HepG2 (cell line): ENCODE results near the gene CYP17A1. TPM values are rescaled to one million over a fixed set of nuclear protein-coding genes. Genes with fewer than 3 reads are reported as not detected.
"Not testable (repeated sequence)": the region's sequence is repeated elsewhere in the genome, so short reads cannot be mapped to it uniquely, and the experiment has no call there.

Experiments
- ATAC-seq: fragments of 200-7000 bp; cut with Tn5 transposase; 3 replicates; pipeline ENCODE4 v1.9.1; 2020; ENCODE audit warnings: mild to moderate bottlenecking, moderate library complexity
- BruUV-seq: library from RNA; stranded (reverse); fragments of 400-500 nt; replicated peaks from 2 replicates; lab custom pipeline; 2021; lab: Mats Ljungman, UMichigan
- CTCF ChIA-PET: fragments of 300-600 bp; formaldehyde crosslinking; extraction: SDS; loops from one replicate; lab custom pipeline; 2021; ENCODE audit warnings: low total read pairs, inconsistent platforms, low intra/inter-chr PET ratio; lab: Yijun Ruan, JAX
- POLR2A ChIA-PET: fragments of 350-600 bp; sonication (Branson Sonifier 250); formaldehyde crosslinking; loops from one replicate; lab custom pipeline; 2020; ENCODE audit warnings: antibody characterized with exemption, inconsistent platforms; lab: Yijun Ruan, JAX
- DNase-seq: peaks from one replicate; pipeline ENCODE4 v3.0.0-alpha.2; 2015; ENCODE audit warnings: low spot score
- FAIRE-seq: peaks from 3 replicates; lab custom pipeline; 2011; peaks lifted over from hg19 to GRCh38; lab: Jason Lieb, UNC
- H2AFZ ChIP-seq: one replicate; pipeline ENCODE4 v1.6.1; 2011; ENCODE audit warnings: low read length, inconsistent platforms
- H3K27ac ChIP-seq: fragments of 300-600 bp; 3 replicates; pipeline ENCODE4 v1.8.0; 2011; ENCODE audit warnings: mixed run types, mild to moderate bottlenecking, mixed read lengths, low read length, inconsistent platforms; ENCODE audit not compliant: insufficient read depth; ENCODE audit errors: extremely low read length
- H3K27me3 ChIP-seq, 2 experiments: fragments of 200-600 bp in 1 of 2; 2 replicates in 1 of 2; 3 replicates in 1 of 2; pipeline versions ENCODE4 v1.6.0 to v1.8.0; 2011; ENCODE audit warnings: low read length in 2 of 2, mild to moderate bottlenecking in 2 of 2, moderate library complexity in 2 of 2, inconsistent platforms in 1 of 2; ENCODE audit not compliant: insufficient read depth in 2 of 2, control insufficient read depth in 1 of 2
- H3K36me3 ChIP-seq, 2 experiments: fragments of 200-600 bp in 1 of 2; replicated peaks in 1 of 2; 2 replicates in 1 of 2; 3 replicates in 1 of 2; pipeline versions ENCODE4 v1.5.1 to v1.8.0; 2011; ENCODE audit warnings: low read length in 2 of 2, inconsistent platforms in 1 of 2; ENCODE audit not compliant: insufficient read depth in 2 of 2, control insufficient read depth in 1 of 2
- H3K4me1 ChIP-seq: 2 replicates; pipeline ENCODE4 v1.5.1; 2012; ENCODE audit warnings: low read length, inconsistent platforms; ENCODE audit not compliant: insufficient read depth
- H3K4me2 ChIP-seq: 2 replicates; pipeline ENCODE4 v1.6.0; 2011; ENCODE audit warnings: low read depth, low read length, inconsistent platforms
- H3K4me3 ChIP-seq, 3 experiments: fragments of 200-600 bp in 1 of 3; sonication (generic), shearing (Covaris generic) in 1 of 3; replicated peaks in 1 of 3; 2 replicates each; pipeline ENCODE4 v1.5.1; 2011 to 2016; ENCODE audit warnings: low read length in 3 of 3, inconsistent platforms in 2 of 3, low read depth in 2 of 3, mild to moderate bottlenecking in 2 of 3, control low read depth in 1 of 3, mixed read lengths in 1 of 3; ENCODE audit not compliant: insufficient read depth in 1 of 3
- H3K79me2 ChIP-seq: one replicate; pipeline ENCODE4 v1.6.1; 2011; ENCODE audit warnings: low read length, inconsistent platforms; ENCODE audit not compliant: insufficient read depth
- H3K9ac ChIP-seq: 2 replicates; pipeline ENCODE4 v1.6.0; 2011; ENCODE audit warnings: mild to moderate bottlenecking, low read depth, low read length, inconsistent platforms; ENCODE audit not compliant: insufficient read depth
- H3K9me3 ChIP-seq: 2 replicates; pipeline ENCODE4 v1.5.1; 2012; ENCODE audit warnings: mild to moderate bottlenecking, low read length
- H4K20me1 ChIP-seq: 2 replicates; pipeline ENCODE4 v1.6.0; 2011; ENCODE audit warnings: inconsistent platforms, mild to moderate bottlenecking, low read length, moderate library complexity; ENCODE audit not compliant: insufficient read depth
- FOXO1 ChIP-seq: sonication (generic); formaldehyde crosslinking; IDR thresholded peaks from 2 replicates; pipeline ENCODE4 v1.4.0; 2020; ENCODE audit warnings: missing genetic modification reagents
- NR1H2 ChIP-seq: sonication (generic); formaldehyde crosslinking; IDR thresholded peaks from 2 replicates; pipeline ENCODE4 v1.8.1; 2022; ENCODE audit warnings: low read depth, missing genetic modification reagents, borderline replicate concordance
- PBX2 ChIP-seq: IDR thresholded peaks from 2 replicates; pipeline ENCODE4 v1.6.1; 2016; ENCODE audit warnings: control low read depth
- SETDB1 ChIP-seq: sonication (generic); formaldehyde crosslinking; IDR thresholded peaks from 2 replicates; pipeline ENCODE4 v1.5.1; 2020; ENCODE audit warnings: missing genetic modification reagents, mild to moderate bottlenecking, borderline replicate concordance
- ZFP82 ChIP-seq: sonication (generic); formaldehyde crosslinking; IDR thresholded peaks from 2 replicates; pipeline ENCODE4 v1.5.1; 2020; ENCODE audit warnings: mild to moderate bottlenecking, missing genetic modification reagents, borderline replicate concordance
- ZMYM3 ChIP-seq: sonication (generic); formaldehyde crosslinking; IDR thresholded peaks from 2 replicates; pipeline ENCODE4 v1.5.1; 2020; ENCODE audit warnings: mild to moderate bottlenecking, missing genetic modification reagents
- ZNF562 ChIP-seq: sonication (generic); formaldehyde crosslinking; IDR thresholded peaks from 2 replicates; pipeline ENCODE4 v1.8.0; 2022; ENCODE audit warnings: missing genetic modification reagents, borderline replicate concordance
- WGBS: methylation state at CpG from one replicate; pipeline ENCODE4 v1.1.6; 2017; ENCODE audit warnings: low lambda C conversion rate; 5-methylcytosine and 5-hydroxymethylcytosine counted together
- in situ Hi-C: cut with HindIII; loops from 2 replicates; pipeline ENCODE4 v1.10.0; 2017; ENCODE audit warnings: low pct_unique_long_range_greater_than_20kb; ENCODE audit not compliant: extremely low pct_ligation_motif_present
- intact Hi-C: fragments of 100-400 bp; cut with micrococcal nuclease; formaldehyde crosslinking; loops from one replicate; pipeline ENCODE4 v1.10.0; 2022; ENCODE audit not compliant: unreplicated experiment
- polyA plus RNA-seq, 8 experiments: library from polyadenylated mRNA; depleted of rRNA in 3 of 8; stranded (reverse) in 7 of 8; unstranded in 1 of 8; fragments of >200 nt; fragmentation: Illumina TruSeq in 4 of 8; extraction: Trizol in 4 of 8; gene quantifications; 2 replicates each; pipeline versions ENCODE4 v1.2.1 to v1.2.3, GENCODE V29; 2011 to 2016; ENCODE audit warnings: low read depth in 4 of 8, missing spikeins in 1 of 8, mixed read lengths in 1 of 8; ENCODE audit not compliant: insufficient read depth in 1 of 8
- total RNA-seq, 5 experiments: library from RNA; depleted of rRNA; stranded (reverse); fragments of >200 nt; fragmentation: Illumina TruSeq; extraction: Trizol; gene quantifications; 2 replicates each; pipeline ENCODE4 v1.2.3, GENCODE V29; 2016; ENCODE audit warnings: low read depth in 1 of 5

The CYP17A1 gene
- total and polyA plus RNA-seq, 2 of the 13 experiments (the other 11 are each of a cell fraction or from before 2014, with no cell fraction given): 0.13 to 1.1 TPM

DNA sequence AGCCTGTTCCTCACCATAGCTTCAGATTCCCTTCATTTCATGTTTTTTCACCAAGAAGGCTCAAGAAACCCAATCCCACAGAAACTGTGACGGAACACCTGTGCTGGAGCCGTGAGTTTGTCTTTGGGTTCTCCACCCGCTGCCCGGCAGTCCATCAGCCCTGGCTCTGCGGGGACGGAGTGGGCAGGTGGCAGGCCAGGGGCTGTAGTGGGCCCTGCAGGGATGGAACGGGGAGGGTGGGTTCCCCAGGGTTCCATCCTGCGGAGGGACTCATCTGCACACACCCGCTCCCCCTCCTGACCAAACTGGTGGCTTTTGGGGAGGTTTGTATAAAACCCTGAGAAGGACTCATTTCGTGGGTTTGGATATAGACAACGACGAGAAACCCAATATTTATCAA lies 15.0 kb downstream of the CYP17A1 start:
- H3K4me2 ChIP-seq: no peak overlapping the region
- TF ChIP-seq PBX2 (CRISPR knock-in tag) (no peak), SETDB1 (no peak), ZMYM3 (CRISPR knock-in tag) (no peak), ZNF562 (CRISPR knock-in tag) (no peak), ZFP82 (no peak), NR1H2 (CRISPR knock-in tag) (no peak), FOXO1 (CRISPR knock-in tag) (no peak)
- ATAC-seq (no peak), DNase-seq (no peak), FAIRE-seq (no peak)
- CTCF ChIA-PET: no interaction called here
- no TSS peak for BruUV-seq
- in situ Hi-C loops: no loop called here
- no peak overlapping the region for H3K27ac ChIP-seq
- WGBS: 77% methylated on average over 10 of the region's 12 CpGs
- no peaks in the 10 kb centered on the region for H3K79me2 ChIP-seq
- H3K9ac ChIP-seq: no peak overlapping the region
- no peaks in the 10 kb centered on the region for H4K20me1 ChIP-seq
- no peak overlapping the region for H3K4me3 ChIP-seq
- H2AFZ ChIP-seq: no peak overlapping the region
- H3K4me1 ChIP-seq: peaks cover 17% of the 10 kb centered on the region
- H3K27me3 ChIP-seq: no peaks in the 10 kb centered on the region
- no peaks in the 10 kb centered on the region for H3K9me3 ChIP-seq
- no peaks in the 10 kb centered on the region for H3K36me3 ChIP-seq
- POLR2A ChIA-PET: no interaction called here
- intact Hi-C loops: no loop called here

DNA sequence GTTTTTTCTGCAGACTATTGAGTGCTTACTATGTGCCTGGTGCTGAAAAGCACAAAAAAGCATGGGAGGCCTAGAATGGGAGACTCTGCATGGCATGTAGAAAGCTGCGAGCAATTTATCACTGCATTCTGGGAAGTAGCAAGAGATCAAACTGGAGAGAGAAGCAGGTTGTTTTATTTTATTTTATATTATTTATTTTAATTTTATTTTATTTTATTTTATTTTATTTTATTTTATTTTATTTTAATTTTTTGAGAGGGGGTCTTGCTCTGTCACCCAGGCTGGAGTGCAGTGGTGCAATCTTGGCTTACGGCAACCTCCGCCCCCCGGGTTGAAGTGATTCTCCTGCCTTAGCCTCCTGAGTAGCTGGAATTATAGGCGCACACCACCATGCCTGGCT lies 17.2 kb downstream of the CYP17A1 start:
- H3K4me2 ChIP-seq, H4K20me1 ChIP-seq, FAIRE-seq, CTCF ChIA-PET, H3K9ac ChIP-seq, H3K27ac ChIP-seq, H3K27me3 ChIP-seq, BruUV-seq, H3K4me3 ChIP-seq, H3K79me2 ChIP-seq, H3K36me3 ChIP-seq, DNase-seq, intact Hi-C loops, in situ Hi-C loops, H2AFZ ChIP-seq, POLR2A ChIA-PET, H3K9me3 ChIP-seq, ATAC-seq: not testable (repeated sequence)
- 94% methylated on average over 5 of the region's 5 CpGs for WGBS
- peaks cover 28% of the 10 kb centered on the region for H3K4me1 ChIP-seq
